Measurements from ENCODE around the gene COPS9. TPM values are rescaled to one million over a fixed set of nuclear protein-coding genes. Genes with fewer than 3 reads are reported as not detected.
A peak's percentile ranks its signal among the peaks of the same experiment; 100 is the strongest.

The COPS9 gene
- 10 to 100 TPM; 87.1 to 89.5 TPM for total RNA-seq

- peak; percentile 91 for DNase-seq
- Mint-ChIP-seq H3K27ac (peak within 1 kb of the TSS; percentile 88), H3K27me3 (peaks cover 2% of the 10 kb centered on the region), H3K4me3 (peak within 1 kb of the TSS; percentile 93), H3K9me3 (no peaks in the 10 kb centered on the region), H3K36me3 (no peaks in the 10 kb centered on the region), H3K4me1 (peaks cover 18% of the 10 kb centered on the region)
- ATAC-seq (ENCODE audit: low read depth), result peak; percentile 94
- POLR2A ChIA-PET, result interaction anchor here (1.3 kb wide), 1 partner anchor 111 kb away, joined by 9 read pairs; the partner anchor contains the start of gene NDUFA10
These were observed at the start of gene COPS9 for GRCh38 chr2:240136013-240136670. TSS of gene COPS9 (minus strand) at chr2:240136305. CDS start at chr2:240136284, 21 bp downstream.

GRCh38 chr2:240184656-240185055 lies 48.6 kb upstream of the COPS9 start:
- Mint-ChIP-seq H3K36me3 (no peaks in the 10 kb centered on the region), H3K4me1 (no peaks in the 10 kb centered on the region), H3K9me3 (peaks cover 4% of the 10 kb centered on the region), H3K27me3 (peaks cover 11% of the 10 kb centered on the region), H3K27ac (no peak overlapping the region), H3K4me3 (no peak overlapping the region)
- ATAC-seq (ENCODE audit: low read depth) (no peak), DNase-seq (no peak)
- POLR2A ChIA-PET, result no interaction called here

- peak; percentile 15 for DNase-seq
- no peak for ATAC-seq (ENCODE audit: low read depth)
- Mint-ChIP-seq H3K27ac (no peak overlapping the region), H3K27me3 (peaks cover 11% of the 10 kb centered on the region), H3K4me3 (no peak overlapping the region), H3K36me3 (no peaks in the 10 kb centered on the region), H3K9me3 (peaks cover 4% of the 10 kb centered on the region), H3K4me1 (no peaks in the 10 kb centered on the region)
- POLR2A ChIA-PET, result no interaction called here
These were observed 47.9 kb upstream of the COPS9 start for GRCh38 chr2:240183875-240184590.

- H3K36me3 Mint-ChIP-seq, result no peaks in the 10 kb centered on the region
- POLR2A ChIA-PET, result no interaction called here
- no peak overlapping the region for H3K4me3 Mint-ChIP-seq
- peaks cover 11% of the 10 kb centered on the region for H3K27me3 Mint-ChIP-seq
- H3K4me1 Mint-ChIP-seq, result no peaks in the 10 kb centered on the region
- peak; percentile 10 for DNase-seq
- peaks cover 2% of the 10 kb centered on the region for H3K9me3 Mint-ChIP-seq
- H3K27ac Mint-ChIP-seq, result no peak overlapping the region
- no peak for ATAC-seq (ENCODE audit: low read depth)
These were observed 47.1 kb upstream of the COPS9 start for GRCh38 chr2:240183006-240183874.

- H3K36me3 Mint-ChIP-seq, result no peaks in the 10 kb centered on the region
- DNase-seq (no peak), ATAC-seq (ENCODE audit: low read depth) (no peak)
- peaks cover 1% of the 10 kb centered on the region for H3K9me3 Mint-ChIP-seq
- POLR2A ChIA-PET, result no interaction called here
- no peak overlapping the region for H3K4me3 Mint-ChIP-seq
- no peaks in the 10 kb centered on the region for H3K4me1 Mint-ChIP-seq
- no peak overlapping the region for H3K27ac Mint-ChIP-seq
- H3K27me3 Mint-ChIP-seq, result peaks cover 14% of the 10 kb centered on the region
These were observed 46.4 kb upstream of the COPS9 start for GRCh38 chr2:240182476-240182875.

- H3K27me3 Mint-ChIP-seq, result peaks cover 14% of the 10 kb centered on the region
These were observed 45.9 kb upstream of the COPS9 start for GRCh38 chr2:240182001-240182400.

GRCh38 chr2:240179941-240180666 lies 44.0 kb upstream of the COPS9 start:
- DNase-seq (no peak), ATAC-seq (ENCODE audit: low read depth) (no peak)
- Mint-ChIP-seq H3K27ac (no peak overlapping the region), H3K4me3 (no peak overlapping the region), H3K4me1 (no peaks in the 10 kb centered on the region), H3K9me3 (no peaks in the 10 kb centered on the region), H3K36me3 (no peaks in the 10 kb centered on the region), H3K27me3 (peaks cover 20% of the 10 kb centered on the region)
- POLR2A ChIA-PET, result no interaction called here

More at GRCh38 chr2:240182001-240182400, 45.9 kb upstream of the COPS9 start:
- Mint-ChIP-seq H3K4me3 (no peak overlapping the region), H3K36me3 (no peaks in the 10 kb centered on the region), H3K9me3 (peaks cover 1% of the 10 kb centered on the region), H3K27ac (no peak overlapping the region), H3K4me1 (no peaks in the 10 kb centered on the region)
- POLR2A ChIA-PET, result no interaction called here
- DNase-seq (no peak), ATAC-seq (ENCODE audit: low read depth) (no peak)

GRCh38 chr2:240179186-240179815 lies 43.2 kb upstream of the COPS9 start:
- POLR2A ChIA-PET, result no interaction called here
- Mint-ChIP-seq H3K36me3 (no peaks in the 10 kb centered on the region), H3K27ac (no peak overlapping the region), H3K27me3 (peaks cover 21% of the 10 kb centered on the region), H3K4me1 (no peaks in the 10 kb centered on the region), H3K4me3 (no peak overlapping the region), H3K9me3 (no peaks in the 10 kb centered on the region)
- ATAC-seq (ENCODE audit: low read depth) (no peak), DNase-seq (no peak)

GRCh38 chr2:240178564-240178963 lies 42.5 kb upstream of the COPS9 start:
- ATAC-seq (ENCODE audit: low read depth) (no peak), DNase-seq (no peak)
- Mint-ChIP-seq H3K4me3 (no peak overlapping the region), H3K27ac (no peak overlapping the region), H3K36me3 (no peaks in the 10 kb centered on the region), H3K9me3 (no peaks in the 10 kb centered on the region), H3K27me3 (peaks cover 21% of the 10 kb centered on the region), H3K4me1 (no peaks in the 10 kb centered on the region)
- POLR2A ChIA-PET, result no interaction called here

- POLR2A ChIA-PET, result no interaction called here
- DNase-seq (no peak), ATAC-seq (ENCODE audit: low read depth) (no peak)
- peaks cover 16% of the 10 kb centered on the region for H3K27me3 Mint-ChIP-seq
- H3K4me3 Mint-ChIP-seq, result no peak overlapping the region
- H3K36me3 Mint-ChIP-seq, result no peaks in the 10 kb centered on the region
- no peaks in the 10 kb centered on the region for H3K4me1 Mint-ChIP-seq
- no peak overlapping the region for H3K27ac Mint-ChIP-seq
- H3K9me3 Mint-ChIP-seq, result no peaks in the 10 kb centered on the region
These were observed 38.4 kb upstream of the COPS9 start for GRCh38 chr2:240174496-240174895.

- Mint-ChIP-seq H3K27me3 (peaks cover 13% of the 10 kb centered on the region), H3K27ac (no peak overlapping the region), H3K36me3 (no peaks in the 10 kb centered on the region), H3K9me3 (no peaks in the 10 kb centered on the region), H3K4me3 (no peak overlapping the region), H3K4me1 (no peaks in the 10 kb centered on the region)
- POLR2A ChIA-PET, result no interaction called here
- ATAC-seq (ENCODE audit: low read depth), result no peak
- DNase-seq, result no peak
These were observed 36.2 kb upstream of the COPS9 start for GRCh38 chr2:240172071-240172895.

GRCh38 chr2:240170883-240171282 lies 34.8 kb upstream of the COPS9 start:
- H3K36me3 Mint-ChIP-seq, result no peaks in the 10 kb centered on the region
- peaks cover 1% of the 10 kb centered on the region for H3K9me3 Mint-ChIP-seq
- ATAC-seq (ENCODE audit: low read depth), result no peak
- H3K27ac Mint-ChIP-seq, result no peak overlapping the region
- H3K4me1 Mint-ChIP-seq, result no peaks in the 10 kb centered on the region
- H3K27me3 Mint-ChIP-seq, result peaks cover 8% of the 10 kb centered on the region
- no peak overlapping the region for H3K4me3 Mint-ChIP-seq
- DNase-seq, result no peak
- POLR2A ChIA-PET, result no interaction called here
